IMR-90 (cell line): ENCODE measurements around the gene CPNE2.

Experiments used
- MXI1 ChIP-seq: IDR thresholded peaks from 2 replicates; pipeline ENCODE4 v1.6.1; 2012; ENCODE audit warnings: low read depth, mild to moderate bottlenecking, low read length, moderate library complexity, borderline replicate concordance
- POLR2A ChIP-seq: IDR thresholded peaks from 2 replicates; pipeline ENCODE4 v1.6.1; 2012; ENCODE audit warnings: mild to moderate bottlenecking, low read depth, low read length
- RFX5 ChIP-seq: IDR thresholded peaks from 2 replicates; pipeline ENCODE4 v1.8.0; 2012; ENCODE audit warnings: low read depth, mild to moderate bottlenecking, low read length, moderate library complexity
- TF ChIP-seq, protein P1 (sequence below): conservative IDR thresholded peaks from 2 replicates; pipeline ENCODE4 v1.5.1; 2012; ENCODE audit warnings: mild to moderate bottlenecking, low read depth, low read length, improper control_type of control experiment
- TF ChIP-seq, protein P2 (sequence below): fragments of 150-350 bp; IDR thresholded peaks from 2 replicates; pipeline ENCODE4 v1.6.1; 2017; ENCODE audit warnings: mild to moderate bottlenecking, antibody characterized with exemption, low read length, low read depth

DNA sequence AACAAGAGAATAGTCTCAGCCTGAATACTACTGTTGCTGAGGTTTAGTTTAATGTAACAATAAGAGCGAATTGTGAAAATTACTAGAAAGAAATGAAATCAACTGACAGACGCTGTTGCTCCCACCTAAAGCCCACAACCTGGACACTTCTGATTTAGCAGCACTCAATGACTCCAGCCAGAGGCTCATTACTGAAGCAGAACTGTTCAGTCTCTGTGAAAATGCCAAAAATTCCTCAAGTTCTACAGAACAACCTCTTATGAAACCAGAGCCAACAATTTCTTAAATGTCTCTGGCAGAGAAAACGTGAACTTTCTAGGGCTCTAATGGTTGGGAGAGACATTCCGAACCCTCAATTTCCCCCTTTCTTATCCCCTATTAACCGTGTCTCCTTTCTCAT lies 83.5 kb downstream of the CPNE2 start:
- TF ChIP-seq, protein P1, sequence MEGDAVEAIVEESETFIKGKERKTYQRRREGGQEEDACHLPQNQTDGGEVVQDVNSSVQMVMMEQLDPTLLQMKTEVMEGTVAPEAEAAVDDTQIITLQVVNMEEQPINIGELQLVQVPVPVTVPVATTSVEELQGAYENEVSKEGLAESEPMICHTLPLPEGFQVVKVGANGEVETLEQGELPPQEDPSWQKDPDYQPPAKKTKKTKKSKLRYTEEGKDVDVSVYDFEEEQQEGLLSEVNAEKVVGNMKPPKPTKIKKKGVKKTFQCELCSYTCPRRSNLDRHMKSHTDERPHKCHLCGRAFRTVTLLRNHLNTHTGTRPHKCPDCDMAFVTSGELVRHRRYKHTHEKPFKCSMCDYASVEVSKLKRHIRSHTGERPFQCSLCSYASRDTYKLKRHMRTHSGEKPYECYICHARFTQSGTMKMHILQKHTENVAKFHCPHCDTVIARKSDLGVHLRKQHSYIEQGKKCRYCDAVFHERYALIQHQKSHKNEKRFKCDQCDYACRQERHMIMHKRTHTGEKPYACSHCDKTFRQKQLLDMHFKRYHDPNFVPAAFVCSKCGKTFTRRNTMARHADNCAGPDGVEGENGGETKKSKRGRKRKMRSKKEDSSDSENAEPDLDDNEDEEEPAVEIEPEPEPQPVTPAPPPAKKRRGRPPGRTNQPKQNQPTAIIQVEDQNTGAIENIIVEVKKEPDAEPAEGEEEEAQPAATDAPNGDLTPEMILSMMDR, result no peak
- TF ChIP-seq POLR2A (no peak), RFX5 (no peak), MXI1 (no peak)
- TF ChIP-seq, protein P2, sequence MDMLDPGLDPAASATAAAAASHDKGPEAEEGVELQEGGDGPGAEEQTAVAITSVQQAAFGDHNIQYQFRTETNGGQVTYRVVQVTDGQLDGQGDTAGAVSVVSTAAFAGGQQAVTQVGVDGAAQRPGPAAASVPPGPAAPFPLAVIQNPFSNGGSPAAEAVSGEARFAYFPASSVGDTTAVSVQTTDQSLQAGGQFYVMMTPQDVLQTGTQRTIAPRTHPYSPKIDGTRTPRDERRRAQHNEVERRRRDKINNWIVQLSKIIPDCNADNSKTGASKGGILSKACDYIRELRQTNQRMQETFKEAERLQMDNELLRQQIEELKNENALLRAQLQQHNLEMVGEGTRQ, result no peak
